ENCODE measurements around the gene PCSK5. TPM values are rescaled to one million over a fixed set of nuclear protein-coding genes. Genes with fewer than 3 reads are reported as not detected.

Gene PCSK5
- total RNA-seq, 2 experiments from 2014 or later: 14.4 to 15.2 TPM

DNA sequence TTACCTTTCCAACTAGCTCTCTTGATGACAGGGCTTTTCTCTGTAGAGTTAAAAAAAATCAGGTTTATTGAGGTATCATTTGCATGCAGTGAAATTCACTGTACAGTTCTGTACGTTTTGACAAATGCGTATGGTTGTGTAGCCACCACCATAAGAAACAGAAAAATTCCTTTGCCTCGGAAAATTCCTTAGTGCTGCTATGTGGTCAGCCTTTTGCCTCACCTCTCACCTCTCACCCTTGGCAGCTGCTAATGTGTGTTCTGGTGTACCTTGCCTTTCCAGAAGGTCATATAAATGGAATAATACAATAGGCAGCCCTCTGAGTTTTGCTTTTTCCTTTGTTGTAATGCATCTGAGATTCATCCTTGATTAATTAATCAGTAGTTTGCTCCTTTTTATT is 28.4 kb downstream of the PCSK5 start:
- Histone ChIP-seq H3K4me1 (ENCODE audit: insufficient read depth, low read length) (no peaks in the 10 kb centered on the region), H3K9me3 (ENCODE audit: control insufficient read depth in 1 of 2, insufficient read depth in 1 of 2, low read length in 2 of 2) (peaks cover 0 to 3% of the 10 kb centered on the region in 2 experiments), H3K27ac (ENCODE audit: low read depth in 1 of 2, low read length in 2 of 2) (no peak overlapping the region), H3K27me3 (ENCODE audit: control insufficient read depth in 1 of 2, insufficient read depth in 2 of 2, low read length in 2 of 2) (no peaks in the 10 kb centered on the region), H3K36me3 (ENCODE audit: insufficient read depth, low read length) (no peaks in the 10 kb centered on the region), H3K4me3 (ENCODE audit: low read length) (no peak overlapping the region)
- ChIA-PET CTCF (no interaction called here), POLR2A (no interaction called here)
- no peak overlapping the region for H3K27ac Mint-ChIP-seq
- ATAC-seq (ENCODE audit: poor library complexity) (no peak), DNase-seq (no peak)
- TF ChIP-seq, protein P1, sequence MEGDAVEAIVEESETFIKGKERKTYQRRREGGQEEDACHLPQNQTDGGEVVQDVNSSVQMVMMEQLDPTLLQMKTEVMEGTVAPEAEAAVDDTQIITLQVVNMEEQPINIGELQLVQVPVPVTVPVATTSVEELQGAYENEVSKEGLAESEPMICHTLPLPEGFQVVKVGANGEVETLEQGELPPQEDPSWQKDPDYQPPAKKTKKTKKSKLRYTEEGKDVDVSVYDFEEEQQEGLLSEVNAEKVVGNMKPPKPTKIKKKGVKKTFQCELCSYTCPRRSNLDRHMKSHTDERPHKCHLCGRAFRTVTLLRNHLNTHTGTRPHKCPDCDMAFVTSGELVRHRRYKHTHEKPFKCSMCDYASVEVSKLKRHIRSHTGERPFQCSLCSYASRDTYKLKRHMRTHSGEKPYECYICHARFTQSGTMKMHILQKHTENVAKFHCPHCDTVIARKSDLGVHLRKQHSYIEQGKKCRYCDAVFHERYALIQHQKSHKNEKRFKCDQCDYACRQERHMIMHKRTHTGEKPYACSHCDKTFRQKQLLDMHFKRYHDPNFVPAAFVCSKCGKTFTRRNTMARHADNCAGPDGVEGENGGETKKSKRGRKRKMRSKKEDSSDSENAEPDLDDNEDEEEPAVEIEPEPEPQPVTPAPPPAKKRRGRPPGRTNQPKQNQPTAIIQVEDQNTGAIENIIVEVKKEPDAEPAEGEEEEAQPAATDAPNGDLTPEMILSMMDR (IDR thresholded peaks at IDR 0.05): no peak
- peaks cover 42% of the 10 kb centered on the region for H3K4me1 Mint-ChIP-seq (ENCODE audit: low read depth)
- no peaks in the 10 kb centered on the region for H3K27me3 Mint-ChIP-seq
- H3K36me3 Mint-ChIP-seq (ENCODE audit: low read depth): no peaks in the 10 kb centered on the region
- intact Hi-C loops (cut with DNase I, micrococcal nuclease): loop anchor here in 1 of 2 experiments (10.0 kb wide), 1 partner anchor 46 kb away; no protein-coding TSS in a partner anchor
- H3K4me3 Mint-ChIP-seq: no peak overlapping the region
- H3K9me3 Mint-ChIP-seq: no peaks in the 10 kb centered on the region

DNA sequence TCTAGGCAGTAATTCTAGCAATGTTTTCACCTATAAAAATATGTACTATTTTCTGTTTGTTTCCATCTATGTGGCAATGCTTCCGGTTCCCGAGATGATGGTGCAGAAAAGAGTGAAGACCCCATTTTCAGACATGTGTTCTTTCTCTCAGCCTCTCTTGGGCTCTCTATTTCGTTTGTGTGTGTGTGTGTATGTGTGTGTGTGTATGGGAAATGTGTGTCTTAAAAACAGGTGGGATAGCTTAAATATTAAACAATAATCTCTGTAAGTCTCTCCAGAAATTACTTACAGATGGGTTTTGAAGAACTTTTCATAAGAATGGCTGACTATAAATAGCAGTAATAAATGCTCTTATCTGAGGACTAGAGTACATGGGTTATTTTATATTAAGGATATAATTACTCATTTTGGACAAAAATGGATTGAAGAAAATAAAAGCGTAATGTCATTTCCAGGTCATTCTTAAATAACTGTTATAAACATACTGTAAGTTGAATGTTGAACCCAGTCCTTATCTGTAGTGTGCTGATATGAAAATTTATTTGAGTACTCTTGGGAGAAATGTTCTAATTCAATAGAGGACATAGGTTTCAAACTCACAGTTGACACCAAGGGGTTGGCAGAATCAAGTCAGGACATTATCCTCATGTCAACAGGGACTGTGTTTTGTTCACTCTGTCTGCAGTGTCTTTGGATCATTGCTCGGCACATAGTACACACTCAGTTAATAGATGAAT is 31.1 kb downstream of the PCSK5 start:
- Mint-ChIP-seq H3K4me1 (ENCODE audit: low read depth) (peaks cover 44% of the 10 kb centered on the region), H3K9me3 (no peaks in the 10 kb centered on the region)
- DNase-seq: no peak

DNA sequence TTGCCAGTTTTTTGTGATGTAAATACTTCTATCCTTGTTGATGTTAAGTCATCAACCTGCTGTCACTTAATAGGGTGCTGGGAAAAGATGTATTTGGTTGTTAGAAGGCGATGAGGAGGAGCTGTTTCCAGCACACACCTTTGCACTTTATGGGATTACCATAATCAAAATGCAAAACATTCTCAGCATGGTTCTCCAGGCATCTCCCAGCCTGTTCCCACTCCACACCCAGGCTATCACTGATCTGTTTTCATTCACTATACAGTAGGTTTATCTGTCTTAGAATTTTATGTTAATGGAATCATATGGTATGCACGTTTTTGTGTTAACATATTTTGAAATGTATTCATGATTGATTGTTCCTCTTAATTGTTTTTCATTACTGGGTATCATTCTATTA is 35.9 kb downstream of the PCSK5 start:
- H3K4me3 Mint-ChIP-seq: no peak overlapping the region
- Histone ChIP-seq H3K27me3 (ENCODE audit: control insufficient read depth in 1 of 2, insufficient read depth in 2 of 2, low read length in 2 of 2) (no peaks in the 10 kb centered on the region), H3K27ac (ENCODE audit: low read depth in 1 of 2, low read length in 2 of 2) (no peak overlapping the region), H3K4me1 (ENCODE audit: insufficient read depth, low read length) (no peaks in the 10 kb centered on the region), H3K9me3 (ENCODE audit: control insufficient read depth in 1 of 2, insufficient read depth in 1 of 2, low read length in 2 of 2) (no peaks in the 10 kb centered on the region), H3K4me3 (ENCODE audit: low read length) (no peak overlapping the region), H3K36me3 (ENCODE audit: insufficient read depth, low read length) (no peaks in the 10 kb centered on the region)
- peaks cover 6% of the 10 kb centered on the region for H3K36me3 Mint-ChIP-seq (ENCODE audit: low read depth)
- no peak for DNase-seq
- no peak overlapping the region for H3K27ac Mint-ChIP-seq
- intact Hi-C loops (cut with DNase I, micrococcal nuclease): no loop called here
- no peak for ATAC-seq (ENCODE audit: poor library complexity)
- no peaks in the 10 kb centered on the region for H3K27me3 Mint-ChIP-seq
- CTCF ChIA-PET: no interaction called here
- H3K4me1 Mint-ChIP-seq (ENCODE audit: low read depth): peaks cover 52% of the 10 kb centered on the region
- TF ChIP-seq, protein P1 (IDR thresholded peaks at IDR 0.05): no peak
- H3K9me3 Mint-ChIP-seq: no peaks in the 10 kb centered on the region
- POLR2A ChIA-PET: no interaction called here

More for the DNA sequence above, 31.1 kb downstream of the PCSK5 start:
- Mint-ChIP-seq H3K27me3 (no peaks in the 10 kb centered on the region), H3K4me3 (no peak overlapping the region), H3K27ac (no peak overlapping the region), H3K36me3 (ENCODE audit: low read depth) (no peaks in the 10 kb centered on the region)
- H3K27ac ChIP-seq (ENCODE audit: low read depth in 1 of 2, low read length in 2 of 2): no peak overlapping the region
- ChIA-PET CTCF (no interaction called here), POLR2A (no interaction called here)
- no peaks in the 10 kb centered on the region for H3K4me1 ChIP-seq (ENCODE audit: insufficient read depth, low read length)
- peaks cover 0 to 3% of the 10 kb centered on the region in 2 experiments for H3K9me3 ChIP-seq (ENCODE audit: control insufficient read depth in 1 of 2, insufficient read depth in 1 of 2, low read length in 2 of 2)
- intact Hi-C loops (cut with DNase I, micrococcal nuclease): no loop called here
- TF ChIP-seq, protein P1 (IDR thresholded peaks at IDR 0.05): no peak
- H3K27me3 ChIP-seq (ENCODE audit: control insufficient read depth in 1 of 2, insufficient read depth in 2 of 2, low read length in 2 of 2): no peaks in the 10 kb centered on the region
- ATAC-seq (ENCODE audit: poor library complexity): no peak
- H3K4me3 ChIP-seq (ENCODE audit: low read length): no peak overlapping the region
- no peaks in the 10 kb centered on the region for H3K36me3 ChIP-seq (ENCODE audit: insufficient read depth, low read length)

Data from CD4-positive, alpha-beta T cell (primary cell).